ENCODE measurements around the gene DDR1.

The DDR1 gene

DNA sequence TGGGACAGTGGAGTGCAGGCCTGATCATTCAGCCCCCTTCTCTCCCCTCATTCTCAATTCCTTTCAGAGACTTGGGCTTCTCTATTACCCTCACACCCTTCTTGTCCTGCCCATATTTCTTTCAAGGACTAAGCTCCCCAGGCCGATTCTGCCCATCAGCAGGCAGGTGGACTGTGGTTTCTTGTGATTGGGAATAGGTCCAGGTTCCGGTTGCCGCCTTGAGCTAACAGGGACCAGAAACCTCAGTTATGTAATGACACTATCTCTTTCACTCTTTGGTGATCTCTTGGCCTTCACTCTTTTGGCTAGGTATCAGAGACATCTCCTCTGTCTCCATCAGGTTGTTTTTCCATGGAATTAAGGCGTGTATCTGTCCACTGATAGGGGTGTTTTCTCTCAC is 62.9 kb downstream of the DDR1 start:
- no peak overlapping the region for H3K9ac ChIP-seq
- no peaks in the 10 kb centered on the region for H3K27me3 ChIP-seq (ENCODE audit: insufficient read depth, low read depth)
- no peak overlapping the region for H3K4me2 ChIP-seq
- H3K27ac ChIP-seq = no peak overlapping the region
- peaks cover 6% of the 10 kb centered on the region for H3K4me1 ChIP-seq (ENCODE audit: low read depth, poor library complexity, severe bottlenecking)
- TF ChIP-seq, protein P1, sequence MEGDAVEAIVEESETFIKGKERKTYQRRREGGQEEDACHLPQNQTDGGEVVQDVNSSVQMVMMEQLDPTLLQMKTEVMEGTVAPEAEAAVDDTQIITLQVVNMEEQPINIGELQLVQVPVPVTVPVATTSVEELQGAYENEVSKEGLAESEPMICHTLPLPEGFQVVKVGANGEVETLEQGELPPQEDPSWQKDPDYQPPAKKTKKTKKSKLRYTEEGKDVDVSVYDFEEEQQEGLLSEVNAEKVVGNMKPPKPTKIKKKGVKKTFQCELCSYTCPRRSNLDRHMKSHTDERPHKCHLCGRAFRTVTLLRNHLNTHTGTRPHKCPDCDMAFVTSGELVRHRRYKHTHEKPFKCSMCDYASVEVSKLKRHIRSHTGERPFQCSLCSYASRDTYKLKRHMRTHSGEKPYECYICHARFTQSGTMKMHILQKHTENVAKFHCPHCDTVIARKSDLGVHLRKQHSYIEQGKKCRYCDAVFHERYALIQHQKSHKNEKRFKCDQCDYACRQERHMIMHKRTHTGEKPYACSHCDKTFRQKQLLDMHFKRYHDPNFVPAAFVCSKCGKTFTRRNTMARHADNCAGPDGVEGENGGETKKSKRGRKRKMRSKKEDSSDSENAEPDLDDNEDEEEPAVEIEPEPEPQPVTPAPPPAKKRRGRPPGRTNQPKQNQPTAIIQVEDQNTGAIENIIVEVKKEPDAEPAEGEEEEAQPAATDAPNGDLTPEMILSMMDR (conservative IDR thresholded peaks at IDR 0.05; ENCODE audit: low read depth, low read length) = no peak
- no peak overlapping the region for H2AFZ ChIP-seq (ENCODE audit: low read depth)
- H3K36me3 ChIP-seq (ENCODE audit: insufficient read depth) = no peaks in the 10 kb centered on the region
- no peaks in the 10 kb centered on the region for H3K79me2 ChIP-seq (ENCODE audit: insufficient read depth, low read depth)
- H3K4me3 ChIP-seq (IDR thresholded peaks at IDR 0.05; ENCODE audit: insufficient read depth, low read depth, low read length) = no peak overlapping the region
- H4K20me1 ChIP-seq (ENCODE audit: insufficient read depth) = no peaks in the 10 kb centered on the region

DNA sequence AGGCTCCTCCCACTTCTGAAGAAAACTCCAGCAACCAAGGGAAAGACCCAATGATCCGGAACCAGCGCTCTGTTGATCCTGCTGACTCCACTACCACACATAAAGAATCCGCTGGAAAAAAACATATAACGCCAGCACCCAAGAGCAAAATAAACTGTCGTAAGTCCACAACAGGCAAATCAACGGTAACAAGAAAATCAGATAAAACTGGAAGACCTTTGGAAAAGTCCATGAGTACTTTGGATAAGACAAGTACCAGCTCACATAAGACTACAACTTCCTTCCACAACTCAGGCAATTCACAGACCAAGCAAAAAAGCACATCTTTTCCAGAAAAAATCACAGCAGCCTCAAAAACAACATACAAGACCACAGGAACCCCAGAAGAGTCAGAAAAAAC is 64.5 kb downstream of the DDR1 start:
- Histone ChIP-seq H3K27ac (no peak overlapping the region), H3K27me3 (ENCODE audit: insufficient read depth, low read depth) (no peaks in the 10 kb centered on the region), H4K20me1 (ENCODE audit: insufficient read depth) (no peaks in the 10 kb centered on the region), H3K36me3 (ENCODE audit: insufficient read depth) (no peaks in the 10 kb centered on the region), H3K79me2 (ENCODE audit: insufficient read depth, low read depth) (no peaks in the 10 kb centered on the region), H3K9ac (no peak overlapping the region), H3K4me1 (ENCODE audit: low read depth, poor library complexity, severe bottlenecking) (peaks cover 6% of the 10 kb centered on the region), H3K4me2 (no peak overlapping the region), H3K4me3 (IDR thresholded peaks at IDR 0.05; ENCODE audit: insufficient read depth, low read depth, low read length) (no peak overlapping the region), H2AFZ (ENCODE audit: low read depth) (no peak overlapping the region)
- TF ChIP-seq, protein P1 (conservative IDR thresholded peaks at IDR 0.05; ENCODE audit: low read depth, low read length) = no peak
